Type B pancreatic cell (in vitro differentiated cells): ENCODE measurements around the gene KY. TPM values are rescaled to one million over a fixed set of nuclear protein-coding genes. Genes with fewer than 3 reads are reported as not detected.
"Not testable (repeated sequence)": the region's sequence is repeated elsewhere in the genome, so short reads cannot be mapped to it uniquely, and the experiment has no call there.

Experiments
- DNase-seq: peaks from one replicate; pipeline ENCODE4 v3.0.0; 2021; ENCODE audit warnings: mixed read lengths; ENCODE audit not compliant: unreplicated experiment; ENCODE audit errors: extremely low spot score
- H3K27ac Mint-ChIP-seq: 2 replicates; pipeline ENCODE4 v1.8.0; 2021; ENCODE audit warnings: mild to moderate bottlenecking, mixed read lengths
- H3K27me3 Mint-ChIP-seq: 2 replicates; pipeline ENCODE4 v1.8.0; 2021; ENCODE audit warnings: mixed read lengths
- H3K36me3 Mint-ChIP-seq: 2 replicates; pipeline ENCODE4 v1.8.0; 2021; ENCODE audit warnings: mixed read lengths
- H3K4me1 Mint-ChIP-seq: one replicate; pipeline ENCODE4 v1.8.0; 2021; ENCODE audit warnings: mixed read lengths; ENCODE audit not compliant: unreplicated experiment
- H3K4me3 Mint-ChIP-seq: 2 replicates; pipeline ENCODE4 v1.8.0; 2021; ENCODE audit warnings: mild to moderate bottlenecking, mixed read lengths
- H3K9me3 Mint-ChIP-seq: 2 replicates; pipeline ENCODE4 v1.8.0; 2021; ENCODE audit warnings: mixed read lengths
- CTCF ChIP-seq: fragments of 200-600 bp; sonication (generic); conservative IDR thresholded peaks from 2 replicates; pipeline ENCODE4 v1.5.0; 2021; ENCODE audit warnings: antibody characterized with exemption, mild to moderate bottlenecking
- total RNA-seq: library from RNA; stranded (reverse); gene quantifications from 2 replicates; pipeline ENCODE4 v1.2.1, GENCODE V29; 2021; ENCODE audit warnings: low replicate concordance

Gene KY
- total RNA-seq, 1 donor from 2014 or later = 0.58 TPM

DNA sequence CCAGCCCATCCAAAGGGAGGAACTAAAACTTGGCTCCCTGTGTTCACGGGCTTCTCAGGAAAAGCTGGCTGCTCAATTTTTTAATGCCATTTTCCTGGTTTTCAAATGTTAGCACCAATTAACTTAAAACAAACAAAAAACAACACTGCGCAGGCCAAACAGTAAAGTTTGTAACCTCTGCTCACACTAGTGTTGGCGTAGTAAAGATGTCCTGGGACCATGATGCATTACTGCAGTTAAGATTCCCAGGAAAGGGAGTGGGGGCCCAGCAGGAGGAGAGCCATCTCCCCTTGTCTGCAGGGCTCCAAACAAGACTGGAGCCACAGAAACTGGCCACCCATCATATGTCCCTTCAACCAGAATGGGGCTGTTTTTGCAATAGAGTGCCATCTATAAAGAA, 74.0 kb downstream of the KY start:
- H3K9me3 Mint-ChIP-seq = peaks cover 4% of the 10 kb centered on the region
- no peaks in the 10 kb centered on the region for H3K36me3 Mint-ChIP-seq
- peaks cover 6% of the 10 kb centered on the region for H3K4me1 Mint-ChIP-seq
- no peak for TF ChIP-seq CTCF
- no peaks in the 10 kb centered on the region for H3K27me3 Mint-ChIP-seq
- H3K4me3 Mint-ChIP-seq = no peak overlapping the region
- no peak overlapping the region for H3K27ac Mint-ChIP-seq
- no peak for DNase-seq

DNA sequence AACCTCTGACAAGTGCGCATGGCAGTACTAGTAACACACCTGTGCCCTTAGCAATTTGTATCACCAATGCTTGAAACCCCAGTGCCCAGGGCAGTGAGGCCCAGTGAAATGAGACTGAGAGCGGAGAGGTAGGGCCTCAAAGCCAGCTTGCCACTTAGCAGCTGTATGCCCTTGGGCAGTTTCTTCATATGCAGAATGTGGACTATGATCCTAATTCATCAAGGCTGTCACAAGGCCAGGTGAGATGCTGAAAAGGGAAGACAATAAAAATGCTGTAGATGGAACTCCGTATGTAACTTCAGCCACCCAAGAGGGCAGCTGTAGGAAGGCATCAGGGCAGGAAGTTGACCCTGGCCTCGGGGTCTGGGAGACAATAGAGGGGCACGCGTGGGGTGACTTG, 74.4 kb downstream of the KY start:
- peaks cover 6% of the 10 kb centered on the region for H3K4me1 Mint-ChIP-seq
- H3K4me3 Mint-ChIP-seq = no peak overlapping the region
- no peak for TF ChIP-seq CTCF
- H3K36me3 Mint-ChIP-seq = no peaks in the 10 kb centered on the region
- H3K9me3 Mint-ChIP-seq = peaks cover 4% of the 10 kb centered on the region
- no peaks in the 10 kb centered on the region for H3K27me3 Mint-ChIP-seq
- no peak overlapping the region for H3K27ac Mint-ChIP-seq
- no peak for DNase-seq

GRCh38 chr3:134569899-134570298, 80.9 kb downstream of the KY start:
- not testable (repeated sequence) for H3K27me3 Mint-ChIP-seq

GRCh38 chr3:134568790-134569189, 82.0 kb downstream of the KY start:
- DNase-seq = no peak
- H3K36me3 Mint-ChIP-seq = no peaks in the 10 kb centered on the region
- no peaks in the 10 kb centered on the region for H3K27me3 Mint-ChIP-seq
- TF ChIP-seq CTCF = no peak
- H3K9me3 Mint-ChIP-seq = peaks cover 15% of the 10 kb centered on the region
- H3K4me3 Mint-ChIP-seq = no peak overlapping the region
- no peaks in the 10 kb centered on the region for H3K4me1 Mint-ChIP-seq
- H3K27ac Mint-ChIP-seq = no peak overlapping the region

More at GRCh38 chr3:134569899-134570298, 80.9 kb downstream of the KY start:
- H3K4me1 Mint-ChIP-seq, H3K27ac Mint-ChIP-seq, DNase-seq, H3K4me3 Mint-ChIP-seq, H3K36me3 Mint-ChIP-seq: not testable (repeated sequence)
- peaks cover 15% of the 10 kb centered on the region for H3K9me3 Mint-ChIP-seq

DNA sequence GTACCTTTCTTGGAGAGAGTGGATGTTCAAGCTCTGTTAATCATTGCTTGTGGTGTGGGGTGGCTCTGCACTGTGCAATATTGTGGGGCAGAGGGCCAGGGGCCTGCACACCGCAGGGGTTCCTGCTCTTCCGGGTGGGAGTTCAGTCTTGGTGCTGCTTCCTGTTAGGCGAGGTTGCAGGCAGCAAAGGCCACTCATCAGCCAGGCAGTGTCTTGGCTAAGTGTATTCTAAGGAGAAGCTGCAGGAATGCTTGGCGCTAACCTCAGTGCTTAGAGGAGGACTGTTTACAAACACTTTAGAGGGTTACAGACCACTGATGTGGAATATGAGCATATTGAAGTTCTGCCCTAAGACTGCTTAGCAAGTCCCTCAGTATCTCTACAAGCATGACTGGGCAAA, 83.2 kb downstream of the KY start:
- Mint-ChIP-seq H3K27ac (no peak overlapping the region), H3K27me3 (no peaks in the 10 kb centered on the region), H3K4me3 (no peak overlapping the region), H3K9me3 (peaks cover 15% of the 10 kb centered on the region), H3K4me1 (no peaks in the 10 kb centered on the region), H3K36me3 (peaks cover 6% of the 10 kb centered on the region)
- DNase-seq = no peak
- TF ChIP-seq CTCF = no peak

DNA sequence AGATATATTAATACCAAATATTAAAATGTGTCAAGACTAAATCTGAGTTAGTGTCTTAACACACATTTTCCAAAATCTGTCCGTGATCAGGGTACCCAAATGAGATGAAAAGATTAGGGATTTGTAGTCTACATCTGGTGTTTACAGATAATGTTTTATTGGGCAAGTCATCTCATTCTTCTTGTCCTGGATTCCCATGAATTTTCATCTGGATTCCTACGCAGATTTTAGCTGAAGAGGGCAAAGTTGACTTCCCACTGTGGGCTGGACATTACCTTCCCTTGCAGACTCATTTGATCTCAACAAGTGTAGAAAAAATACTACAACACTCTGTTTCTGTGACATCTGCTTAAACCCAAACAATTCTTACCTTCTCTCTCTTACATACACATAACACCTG, 85.8 kb downstream of the KY start:
- Mint-ChIP-seq H3K4me1 (no peaks in the 10 kb centered on the region), H3K4me3 (no peak overlapping the region), H3K27ac (no peak overlapping the region), H3K27me3 (no peaks in the 10 kb centered on the region), H3K9me3 (peaks cover 8% of the 10 kb centered on the region), H3K36me3 (peaks cover 14% of the 10 kb centered on the region)
- DNase-seq = no peak
- no peak for TF ChIP-seq CTCF
